GM21717 (cell line): Measurements from ENCODE around the gene TUBB3.
"Not testable (repeated sequence)": the region's sequence is repeated elsewhere in the genome, so short reads cannot be mapped to it uniquely, and the experiment has no call there.

Experiments used
- ATAC-seq: cut with Tn5 transposase; IDR thresholded peaks from one replicate; pipeline ENCODE4 v1.9.1; 2021; ENCODE audit warnings: mild to moderate bottlenecking, moderate library complexity; ENCODE audit not compliant: unreplicated experiment

Gene TUBB3

DNA sequence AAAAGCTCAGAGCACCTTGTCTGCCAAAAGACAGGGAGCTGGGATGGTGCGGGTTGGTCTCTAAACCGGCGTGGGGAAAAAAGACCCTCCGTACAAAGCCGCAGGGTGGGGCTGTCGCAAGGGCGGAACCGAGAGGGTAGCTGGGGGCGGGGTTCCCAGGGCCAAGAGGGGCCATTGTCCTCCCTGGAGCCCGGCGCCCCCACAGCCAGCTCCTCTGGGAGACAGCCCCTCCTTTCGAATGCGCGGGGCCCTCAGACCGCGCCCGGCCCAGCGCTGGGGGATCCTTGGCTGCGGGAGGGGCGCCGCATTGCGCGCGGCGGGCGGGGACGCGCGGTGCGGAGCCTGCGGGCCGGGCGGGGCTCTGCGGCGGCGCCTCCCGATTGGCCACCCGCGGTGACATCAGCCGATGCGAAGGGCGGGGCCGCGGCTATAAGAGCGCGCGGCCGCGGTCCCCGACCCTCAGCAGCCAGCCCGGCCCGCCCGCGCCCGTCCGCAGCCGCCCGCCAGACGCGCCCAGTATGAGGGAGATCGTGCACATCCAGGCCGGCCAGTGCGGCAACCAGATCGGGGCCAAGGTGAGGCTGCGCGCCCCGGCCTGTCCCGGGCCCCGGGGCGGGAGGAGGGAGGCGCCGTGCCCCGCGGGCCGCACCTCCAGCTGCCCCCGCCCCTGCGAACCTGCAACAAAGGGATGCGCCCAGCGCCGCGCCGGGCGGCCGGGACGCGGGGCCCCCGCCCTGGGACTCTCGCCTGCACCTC is at the start of gene TUBB3:
TSS of gene TUBB3 (plus strand) at position 459 of the 756 bp plus-strand sequence. CDS start at position 519, 60 bp downstream.
- no peak for ATAC-seq

DNA sequence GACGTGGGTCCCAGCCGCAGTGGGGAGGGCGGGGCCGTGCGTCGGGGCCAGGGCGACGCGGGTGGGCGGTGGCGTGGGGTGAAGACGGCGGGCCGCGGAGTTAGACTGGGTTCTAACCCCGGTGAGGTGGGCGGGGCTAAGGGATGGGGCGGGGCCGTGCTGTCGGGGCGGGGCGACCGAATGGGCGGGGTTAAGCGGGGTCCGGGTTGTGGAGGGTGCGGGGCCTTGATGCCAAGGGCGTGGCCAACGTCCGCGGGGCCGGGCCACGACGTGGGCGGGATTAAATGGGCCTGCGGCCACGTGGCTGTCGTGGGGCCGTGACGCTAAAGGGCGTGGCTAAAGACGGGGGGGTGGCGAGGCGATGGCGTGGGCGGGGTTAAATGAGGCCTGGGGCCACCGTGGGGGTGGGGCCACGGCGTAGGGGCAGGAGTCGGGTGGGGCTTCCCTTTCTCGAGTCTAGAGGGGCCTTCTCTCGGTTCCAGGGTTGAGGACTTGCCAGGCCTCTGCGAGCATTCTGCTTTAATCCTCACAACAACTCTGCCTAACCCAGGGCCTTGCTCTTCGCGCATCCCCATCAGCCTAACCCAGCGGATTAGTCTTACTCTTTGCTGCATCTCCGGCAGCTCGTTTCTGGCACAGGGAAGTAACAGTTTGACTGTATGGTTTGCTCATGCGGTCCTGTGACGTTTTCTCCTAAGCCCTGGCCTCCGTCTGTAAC is 49.0 kb upstream of the TUBB3 start:
- ATAC-seq = peak; percentile 57

GRCh38 chr16:89879123-89879522 is 44.0 kb upstream of the TUBB3 start:
- ATAC-seq = not testable (repeated sequence)

GRCh38 chr16:89880477-89881367 is 42.4 kb upstream of the TUBB3 start:
- ATAC-seq = no peak

- ATAC-seq = no peak
Measured at GRCh38 chr16:89881368-89881730, 41.8 kb upstream of the TUBB3 start.

DNA sequence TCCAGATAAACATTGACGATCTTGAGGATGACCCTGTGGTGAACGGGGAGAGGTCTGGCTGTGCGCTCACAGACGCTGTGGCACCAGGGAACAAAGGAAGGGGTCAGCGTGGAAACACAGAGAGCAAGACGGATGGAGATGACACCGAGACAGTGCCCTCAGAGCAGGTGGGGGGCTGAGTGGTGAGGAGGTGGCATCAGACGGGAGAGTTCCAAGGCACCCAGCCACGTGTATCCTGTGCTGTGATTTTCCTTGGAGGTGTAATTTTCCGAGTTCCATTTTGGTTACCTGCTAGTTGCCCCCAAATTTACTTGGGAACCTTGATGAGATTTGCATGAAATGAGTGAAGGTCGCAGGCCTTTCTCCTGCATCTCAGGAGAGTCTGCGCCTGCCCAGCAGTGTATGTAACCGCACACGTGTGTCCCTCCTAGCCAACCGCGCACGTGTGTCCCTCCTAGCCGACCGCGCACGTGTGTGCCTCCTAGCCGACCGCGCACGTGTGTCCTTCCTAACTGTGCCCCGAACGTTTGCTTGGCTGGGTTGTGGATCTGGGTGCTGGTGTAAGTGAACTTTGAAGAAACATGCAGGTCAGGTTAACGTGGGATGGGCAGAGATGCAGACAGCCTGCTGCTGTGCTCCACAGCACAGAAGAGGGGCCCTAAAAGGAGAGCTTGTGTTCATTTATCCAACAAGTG is 39.6 kb upstream of the TUBB3 start:
- ATAC-seq = no peak

GRCh38 chr16:89884041-89884421 is 39.1 kb upstream of the TUBB3 start:
- ATAC-seq = no peak

GRCh38 chr16:89887243-89887642 is 35.9 kb upstream of the TUBB3 start:
- no peak for ATAC-seq

- no peak for ATAC-seq
Measured at GRCh38 chr16:89890200-89890599, 32.9 kb upstream of the TUBB3 start.

DNA sequence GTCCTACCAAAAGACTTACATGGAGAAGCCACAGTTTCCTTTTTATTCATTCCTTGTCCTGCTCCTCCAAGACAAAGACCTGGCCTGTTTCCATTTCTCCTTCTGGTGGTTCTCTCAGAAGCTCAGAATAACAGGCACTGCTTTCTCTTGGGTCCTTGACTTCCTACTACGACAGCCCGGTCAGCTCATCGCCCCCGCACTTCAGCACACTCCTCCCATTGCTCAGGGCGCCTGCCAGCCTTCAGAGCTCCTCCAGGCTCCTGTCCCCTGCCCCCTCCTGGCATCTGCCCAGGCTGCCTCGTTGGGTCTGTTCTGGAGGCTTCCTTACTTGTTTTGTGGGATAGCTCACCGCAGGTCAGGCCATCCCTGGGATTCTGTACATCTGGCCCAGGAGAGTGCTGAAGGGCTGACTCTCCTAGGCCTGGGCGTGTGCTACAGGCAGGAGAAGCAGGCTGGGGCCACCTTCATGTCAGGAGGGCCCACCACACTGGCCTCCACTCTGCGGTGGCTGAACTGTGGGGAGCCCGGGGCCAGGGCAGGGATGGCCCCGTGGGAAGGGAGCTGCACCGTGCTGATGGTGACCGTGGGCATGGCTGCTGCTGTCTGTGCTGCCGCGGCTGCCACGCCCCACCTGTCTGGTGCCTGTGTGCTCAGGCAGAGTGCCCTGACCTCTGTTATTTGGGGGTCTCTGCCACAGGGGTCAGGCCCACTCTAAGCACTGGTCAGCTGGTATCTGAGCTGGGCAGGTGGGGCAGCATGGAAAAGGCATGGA is 32.1 kb upstream of the TUBB3 start:
- ATAC-seq = no peak

DNA sequence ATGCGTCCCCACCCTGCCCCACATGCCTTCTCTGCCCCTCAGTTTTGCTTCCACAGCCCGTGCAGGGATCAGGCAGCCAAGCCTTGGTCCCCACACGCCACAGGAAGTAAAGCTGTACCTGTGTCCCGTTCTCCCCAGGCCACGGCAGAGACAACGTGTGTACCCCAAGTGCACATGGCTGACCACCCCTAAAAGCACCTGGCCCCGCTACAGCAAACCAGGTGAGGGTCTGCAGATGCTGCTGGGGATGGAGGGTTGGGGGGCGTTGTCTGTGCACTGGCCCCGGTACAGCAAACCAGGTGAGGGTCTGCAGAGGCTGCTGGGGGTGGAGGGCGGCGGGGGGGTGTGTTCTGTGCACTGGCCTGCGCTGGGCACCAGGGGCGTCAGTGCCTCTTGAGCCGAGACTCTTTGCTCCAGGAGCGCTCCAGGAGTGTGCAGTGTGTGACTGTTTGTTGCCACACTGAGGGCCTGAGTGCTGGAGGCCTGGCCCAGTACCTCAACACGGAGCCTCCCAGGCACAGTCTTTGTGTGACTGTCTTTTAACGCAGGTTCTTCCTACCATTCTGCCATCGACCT is 31.0 kb upstream of the TUBB3 start:
- ATAC-seq = no peak

DNA sequence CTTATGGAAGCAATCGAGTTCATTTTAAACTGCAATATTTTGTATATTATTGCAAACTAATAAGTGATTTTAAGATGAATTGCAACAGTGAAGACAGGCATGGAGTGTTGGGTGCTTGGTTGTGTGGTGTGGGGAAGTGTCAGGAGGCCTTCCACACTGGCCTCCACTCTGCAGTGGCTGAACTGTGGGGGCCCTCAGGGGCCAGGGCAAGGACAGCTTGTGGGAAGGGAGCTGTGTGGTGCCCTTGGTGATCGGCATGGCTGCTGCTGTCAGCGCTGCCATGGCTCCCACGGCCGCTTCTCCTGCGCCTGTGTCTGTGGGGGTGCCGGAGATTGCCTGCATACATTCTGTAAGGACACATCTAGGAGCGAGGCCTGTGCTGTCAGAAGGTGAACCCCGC is 30.5 kb upstream of the TUBB3 start:
- ATAC-seq = no peak

DNA sequence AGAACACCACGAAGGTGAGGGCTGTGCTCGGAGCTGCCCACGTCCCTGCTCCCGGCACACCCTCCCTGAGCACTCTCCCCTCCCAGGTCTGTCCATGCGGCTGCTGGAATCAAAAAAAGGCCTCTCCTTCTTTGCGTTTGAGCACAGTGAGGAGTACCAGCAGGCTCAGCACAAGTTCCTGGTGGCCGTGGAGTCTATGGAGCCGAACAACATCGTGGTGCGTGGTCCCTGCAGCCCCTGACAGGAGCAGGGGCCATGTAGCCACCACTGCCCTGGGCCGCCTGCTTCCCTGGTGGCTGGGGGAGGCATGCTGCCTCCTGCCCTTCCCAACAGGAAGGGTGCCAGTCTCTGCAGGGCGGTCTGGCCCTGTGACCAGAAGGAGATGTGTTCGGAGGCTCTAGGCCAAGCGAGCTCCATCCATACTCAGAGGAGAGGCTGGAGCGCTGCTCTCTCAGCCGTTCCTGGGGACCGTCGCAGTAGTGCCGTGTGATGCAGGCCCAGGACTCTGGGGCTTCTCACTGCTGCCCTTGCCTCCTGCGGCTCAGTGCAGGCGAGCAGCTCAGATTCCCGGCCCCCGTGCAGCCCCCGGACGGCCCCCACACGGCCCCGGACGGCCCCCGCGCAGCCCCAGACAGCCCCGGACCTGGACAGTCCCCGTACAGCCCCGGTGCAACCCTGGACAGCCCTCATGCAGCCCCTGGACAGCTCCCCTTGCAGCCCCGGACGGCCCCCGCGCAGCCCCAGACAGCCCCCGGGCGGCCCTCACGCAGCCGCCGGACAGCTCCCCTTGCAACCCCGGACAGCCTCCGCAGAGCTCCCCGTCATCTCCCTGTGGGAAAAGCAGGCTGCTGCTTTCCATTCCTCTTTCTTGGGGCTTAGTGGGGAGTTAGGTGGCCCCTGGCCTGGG is 29.2 kb upstream of the TUBB3 start:
- ATAC-seq = no peak

- no peak for ATAC-seq
Measured at GRCh38 chr16:89895482-89896250, 27.5 kb upstream of the TUBB3 start.

GRCh38 chr16:89897204-89897603 is 25.9 kb upstream of the TUBB3 start:
- no peak for ATAC-seq

DNA sequence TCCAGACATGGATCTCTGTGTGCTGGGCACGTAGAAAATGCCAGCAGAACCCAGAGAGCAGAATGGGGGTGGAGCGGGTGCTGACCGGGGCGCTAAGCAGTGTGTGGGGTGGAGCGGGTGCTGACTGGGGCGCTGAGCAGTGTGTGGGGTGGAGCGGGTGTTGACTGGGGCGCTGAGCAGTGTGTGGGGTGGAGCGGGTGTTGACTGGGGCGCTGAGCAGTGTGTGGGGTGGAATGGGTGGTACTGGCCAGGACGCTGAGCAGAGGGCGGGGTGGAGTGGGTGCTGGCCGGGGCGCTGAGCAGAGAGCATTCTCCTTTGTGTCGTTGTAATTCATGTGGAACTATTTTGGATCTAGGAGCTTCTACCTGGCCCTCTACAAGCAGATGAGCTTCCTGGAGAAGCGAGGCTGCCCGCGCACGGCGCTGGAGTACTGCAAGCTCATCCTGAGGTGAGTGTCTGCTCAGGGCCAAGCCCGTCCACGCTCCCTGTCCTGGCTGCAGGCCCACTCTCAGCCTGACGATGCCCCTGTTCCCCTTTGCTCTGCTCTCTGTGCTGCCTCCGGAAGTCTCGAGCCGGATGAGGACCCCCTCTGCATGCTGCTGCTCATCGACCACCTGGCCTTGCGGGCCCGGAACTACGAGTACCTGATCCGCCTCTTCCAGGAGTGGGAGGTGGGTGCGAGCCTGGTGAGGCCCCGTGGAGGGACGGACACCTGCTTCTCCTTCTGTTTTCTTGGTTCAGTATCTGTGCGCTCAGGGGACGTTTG is 24.8 kb upstream of the TUBB3 start:
- no peak for ATAC-seq

DNA sequence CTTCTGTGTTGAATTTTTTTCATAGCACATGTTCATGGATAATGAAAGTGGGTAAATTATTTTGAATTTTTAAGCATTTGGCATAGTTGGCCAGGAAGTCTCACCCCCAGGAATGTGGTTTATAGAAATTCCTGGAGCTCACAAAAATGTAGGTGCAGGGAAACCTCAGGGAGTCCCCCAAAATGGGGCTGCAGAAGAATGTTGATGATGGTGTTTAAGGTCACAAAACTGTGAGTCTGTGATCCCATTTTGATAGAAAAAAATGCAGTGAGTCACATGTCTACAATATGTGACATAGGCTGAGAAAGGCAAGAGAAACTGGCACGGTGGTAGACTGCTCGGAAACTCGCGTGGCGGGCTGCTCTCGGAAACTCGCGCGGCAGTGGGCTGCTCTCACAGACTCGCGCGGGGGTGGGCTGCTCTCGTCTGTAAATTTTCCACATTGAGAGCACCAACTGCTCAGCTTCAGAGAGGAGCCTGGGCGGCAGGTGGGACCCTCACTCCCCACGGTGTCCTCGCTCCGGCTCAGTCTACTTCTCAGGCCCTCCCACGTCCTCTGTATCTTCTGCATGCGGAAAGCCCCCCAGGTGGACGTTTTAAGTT is 23.2 kb upstream of the TUBB3 start:
- ATAC-seq = no peak
